Measurements from ENCODE around the gene GRID2.

Gene GRID2

GRCh38 chr4:93116624-93117023 is 812.9 kb downstream of the GRID2 start:
- FAIRE-seq = no peak

- FAIRE-seq = no peak
Observed at GRCh38 chr4:93127489-93127888, 823.7 kb downstream of the GRID2 start.

- FAIRE-seq = no peak
Observed at GRCh38 chr4:93132631-93133030, 828.9 kb downstream of the GRID2 start.

DNA sequence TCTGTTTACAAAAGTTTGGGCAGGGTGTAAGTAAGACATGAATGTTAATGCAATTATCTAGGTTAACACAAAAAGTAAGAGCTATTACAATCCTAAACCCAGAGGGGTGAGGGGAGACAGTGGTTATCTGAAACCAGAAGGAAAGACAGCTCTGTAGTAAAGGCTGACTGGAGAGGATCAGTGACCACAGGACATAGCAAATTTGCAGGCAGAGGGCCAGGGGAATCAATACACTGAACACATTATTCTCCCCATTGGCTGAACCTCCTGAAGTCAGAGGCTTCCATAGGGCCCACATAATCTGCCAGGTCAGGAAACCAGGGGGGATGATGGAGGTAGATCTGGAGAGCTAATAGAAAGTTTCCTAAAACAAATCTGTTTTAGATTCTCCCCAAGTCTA is 835.4 kb downstream of the GRID2 start:
- FAIRE-seq = no peak

- no peak for FAIRE-seq
Observed at GRCh38 chr4:93143902-93144301, 840.1 kb downstream of the GRID2 start.

DNA sequence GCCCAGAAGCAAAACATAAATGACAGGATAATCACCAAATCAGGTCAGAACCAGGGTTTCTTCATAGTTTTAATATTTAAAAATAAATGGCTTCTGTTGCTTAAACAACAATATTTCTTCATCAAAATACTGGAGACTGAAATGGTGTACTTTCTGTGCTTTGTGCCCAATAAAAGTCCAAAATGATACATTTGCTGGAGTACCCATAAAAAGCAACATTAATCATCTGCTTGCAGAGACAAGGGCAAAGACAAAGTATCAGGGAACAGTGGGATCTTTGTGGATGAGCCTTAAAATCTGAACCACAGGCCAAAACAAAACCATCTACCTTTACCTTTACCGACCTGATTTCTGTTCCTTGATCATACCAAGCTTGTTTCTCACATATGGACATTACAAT is 840.9 kb downstream of the GRID2 start:
- no peak for FAIRE-seq

DNA sequence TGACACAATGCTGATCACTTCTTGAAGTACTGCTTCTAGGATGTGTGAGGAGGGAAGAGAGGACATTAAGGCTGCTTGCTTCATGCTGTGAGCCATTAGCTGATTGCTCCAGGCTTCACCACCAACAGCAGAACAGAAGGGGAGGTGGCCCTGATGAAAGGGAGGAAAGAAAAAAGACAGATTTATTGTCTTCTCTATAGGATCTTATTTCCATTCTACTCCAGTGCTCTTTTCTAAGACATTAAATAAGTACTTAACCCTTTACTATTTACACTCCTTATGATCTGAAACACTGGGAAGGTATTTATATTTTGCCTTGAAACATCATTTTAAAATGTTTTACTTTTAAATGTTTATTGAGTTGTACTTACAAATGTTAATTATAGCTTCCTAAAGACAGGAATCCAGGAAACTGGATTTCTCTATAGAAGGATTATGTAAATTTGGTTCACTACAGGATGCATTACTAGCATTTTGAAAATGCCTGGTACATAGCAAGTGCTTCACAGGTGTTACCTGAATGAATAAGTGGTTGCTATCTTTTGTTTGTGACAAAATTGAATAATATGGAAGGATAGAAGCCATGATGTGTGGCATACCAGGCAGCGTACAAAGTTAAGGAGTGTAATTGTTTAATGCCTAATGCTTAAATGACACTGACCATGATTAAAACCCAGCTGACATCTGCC is 843.9 kb downstream of the GRID2 start:
- FAIRE-seq = no peak

- no peak for FAIRE-seq
Observed at GRCh38 chr4:93152491-93152890, 848.7 kb downstream of the GRID2 start.

GRCh38 chr4:93157986-93158385 is 854.2 kb downstream of the GRID2 start:
- no peak for FAIRE-seq

GRCh38 chr4:93168053-93168452 is 864.3 kb downstream of the GRID2 start:
- FAIRE-seq = no peak

DNA sequence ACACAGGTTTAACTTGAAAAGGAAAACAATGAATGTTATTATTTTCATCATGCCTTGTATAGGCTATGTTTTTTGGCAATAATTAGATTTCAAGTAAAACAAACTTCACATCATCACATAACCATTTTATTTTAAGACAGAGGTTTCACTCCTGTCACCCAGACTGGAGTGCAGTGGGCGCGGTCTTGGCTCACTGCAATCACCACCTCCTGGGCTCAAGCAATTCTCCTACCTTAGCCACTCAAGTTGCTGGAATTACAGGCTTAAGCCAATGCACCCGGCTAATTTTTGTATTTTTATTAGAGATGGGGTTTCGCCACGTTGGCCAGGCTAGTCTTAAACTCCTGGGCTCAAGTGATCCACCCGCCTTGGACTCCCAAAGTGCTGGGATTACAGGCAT is 866.2 kb downstream of the GRID2 start:
- no peak for FAIRE-seq

DNA sequence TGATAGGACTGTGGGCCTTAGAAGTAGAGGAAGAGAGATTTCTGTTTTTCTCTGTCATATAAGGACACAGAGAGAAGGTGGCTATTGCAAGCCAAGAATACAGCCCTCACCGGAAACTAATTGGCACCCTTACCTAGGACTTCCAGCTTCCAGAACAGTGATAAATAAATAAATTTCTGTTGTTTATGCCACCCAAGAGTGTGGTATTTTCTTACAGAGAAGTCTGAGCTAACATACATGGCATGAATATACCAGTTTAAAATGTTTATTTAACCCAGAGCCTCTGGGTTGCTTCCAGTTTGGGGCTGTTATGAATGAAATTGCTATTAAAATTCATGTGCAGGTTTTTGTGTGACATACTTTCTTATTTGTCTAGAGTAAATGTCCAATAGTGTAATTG is 870.8 kb downstream of the GRID2 start:
- no peak for FAIRE-seq

DNA sequence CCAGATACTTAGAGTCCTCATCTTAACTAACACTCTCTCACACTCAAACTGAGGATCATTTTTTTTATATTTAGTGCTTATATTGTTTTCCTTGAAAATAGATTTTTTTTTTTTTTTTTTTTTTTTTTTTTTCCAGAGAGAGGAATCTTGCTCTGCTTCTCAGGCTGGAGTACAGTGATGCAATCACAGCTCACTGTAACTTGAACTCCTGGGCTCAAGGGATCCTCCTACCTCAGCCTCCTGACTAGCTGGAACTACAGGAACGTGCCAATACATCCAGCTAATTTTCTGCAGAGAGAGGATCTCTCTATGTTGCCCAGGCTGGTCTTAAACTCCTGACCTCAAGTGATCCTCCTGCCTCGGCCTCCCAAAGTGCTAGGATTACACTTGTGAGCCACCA is 874.5 kb downstream of the GRID2 start:
- no peak for FAIRE-seq

- FAIRE-seq = no peak
Observed at GRCh38 chr4:93179044-93179443, 875.3 kb downstream of the GRID2 start.

- no peak for FAIRE-seq
Observed at GRCh38 chr4:93182722-93183121, 879.0 kb downstream of the GRID2 start.

DNA sequence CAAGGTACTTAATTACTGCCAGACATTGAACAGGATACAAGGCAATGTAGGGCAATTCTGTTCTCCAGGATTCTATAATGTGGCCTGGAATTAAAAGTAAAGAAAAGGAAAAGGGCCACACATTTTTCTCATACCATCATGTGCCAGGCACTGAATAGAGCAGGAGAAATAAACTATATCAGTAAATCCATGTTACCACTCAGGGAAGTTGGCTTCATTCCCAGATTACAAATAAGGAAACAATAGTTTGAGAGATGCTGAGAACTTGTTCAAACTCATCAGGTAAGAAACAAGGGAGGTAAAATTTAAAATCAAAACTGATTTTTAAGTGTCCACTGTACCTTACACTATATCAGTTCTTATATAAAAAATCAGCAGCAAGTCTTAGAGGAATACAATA is 879.8 kb downstream of the GRID2 start:
- no peak for FAIRE-seq

DNA sequence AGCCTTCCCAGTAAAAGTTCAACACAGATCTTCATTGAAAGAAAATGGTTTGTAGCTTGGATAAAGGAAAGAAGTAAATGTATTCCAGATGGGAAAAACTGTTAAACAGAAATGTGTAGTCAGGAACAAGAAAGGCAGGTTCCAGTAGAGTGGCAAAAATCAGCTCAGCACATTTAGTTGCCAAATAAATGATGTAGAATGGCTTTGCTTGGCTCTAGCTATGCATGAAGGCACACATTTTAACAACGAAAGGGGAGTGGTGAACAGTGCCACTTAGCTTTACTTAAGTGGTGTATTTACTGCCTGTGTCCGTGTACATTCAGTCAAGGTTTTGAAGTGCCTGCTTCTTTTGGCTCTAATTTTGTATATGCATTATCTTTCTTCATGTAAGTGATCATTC is 880.3 kb downstream of the GRID2 start:
- no peak for FAIRE-seq

GRCh38 chr4:93186846-93187245 is 883.1 kb downstream of the GRID2 start:
- FAIRE-seq = no peak

GRCh38 chr4:93187466-93187865 is 883.7 kb downstream of the GRID2 start:
- no peak for FAIRE-seq

DNA sequence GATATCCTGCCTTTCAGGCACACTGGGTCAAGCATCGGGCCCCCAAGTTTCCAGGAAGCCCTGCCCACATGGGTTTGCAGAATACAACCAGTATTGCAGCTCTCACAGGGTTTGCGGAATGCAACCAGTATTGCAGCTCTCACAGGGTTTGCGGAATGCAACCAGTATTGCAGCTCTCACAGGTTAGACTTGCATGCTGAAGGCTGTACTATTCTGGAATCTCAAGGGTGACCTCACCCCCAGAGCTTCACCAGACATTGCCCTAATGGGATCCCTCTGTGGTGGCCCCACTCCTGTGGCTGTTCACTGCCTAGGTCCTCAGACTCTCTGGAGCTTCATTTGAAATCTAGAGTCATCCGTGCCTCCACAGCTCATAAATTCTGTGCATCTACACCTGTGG is 884.1 kb downstream of the GRID2 start:
- no peak for FAIRE-seq

DNA sequence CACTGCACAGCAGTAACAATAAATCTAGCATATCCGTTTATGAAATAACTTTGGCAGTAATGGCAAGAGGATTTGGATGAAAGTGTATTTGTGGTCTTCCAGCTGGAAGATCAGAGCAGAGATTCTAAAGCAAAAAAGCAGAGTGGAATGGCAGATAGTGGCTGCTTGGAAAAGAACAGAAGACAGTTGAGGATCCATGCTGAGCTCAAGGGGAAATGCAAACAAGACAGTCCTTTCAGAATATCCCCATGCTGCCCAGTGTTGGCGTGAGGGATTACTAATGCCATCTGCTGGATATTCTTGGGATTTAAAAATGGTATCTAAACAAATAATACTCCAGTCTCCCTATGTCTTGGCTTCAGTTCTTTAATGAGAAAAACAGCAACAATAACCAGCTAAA is 895.7 kb downstream of the GRID2 start:
- FAIRE-seq = no peak

DNA sequence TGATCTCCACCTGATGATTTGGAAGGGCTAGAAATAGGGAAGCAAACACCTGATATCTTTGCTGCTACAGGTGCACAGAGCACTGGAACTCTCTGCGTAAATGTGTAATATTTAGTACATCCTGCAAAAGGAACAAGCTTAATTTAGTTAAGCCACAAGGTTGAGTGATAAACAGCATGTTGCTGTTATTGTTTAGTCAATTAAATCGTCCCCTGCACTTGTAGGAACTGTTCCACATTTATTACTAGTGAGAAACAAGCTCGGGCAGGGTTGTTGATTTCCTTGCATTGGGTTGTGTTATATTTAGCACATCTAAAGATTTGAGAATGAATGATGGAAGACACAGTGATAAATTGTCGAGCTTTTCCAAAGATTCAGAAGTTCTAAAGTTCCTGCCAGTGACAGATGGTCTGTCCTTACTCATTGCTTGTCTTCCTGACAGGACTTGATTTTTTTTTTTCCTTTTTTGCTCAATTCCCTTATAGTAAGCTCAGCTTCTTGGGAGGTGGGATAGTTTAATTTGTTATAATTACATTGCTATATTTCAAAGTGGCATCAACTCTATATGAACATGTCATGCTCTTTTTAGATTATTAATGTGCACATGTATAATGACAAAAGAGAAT is 897.8 kb downstream of the GRID2 start:
- FAIRE-seq = no peak

DNA sequence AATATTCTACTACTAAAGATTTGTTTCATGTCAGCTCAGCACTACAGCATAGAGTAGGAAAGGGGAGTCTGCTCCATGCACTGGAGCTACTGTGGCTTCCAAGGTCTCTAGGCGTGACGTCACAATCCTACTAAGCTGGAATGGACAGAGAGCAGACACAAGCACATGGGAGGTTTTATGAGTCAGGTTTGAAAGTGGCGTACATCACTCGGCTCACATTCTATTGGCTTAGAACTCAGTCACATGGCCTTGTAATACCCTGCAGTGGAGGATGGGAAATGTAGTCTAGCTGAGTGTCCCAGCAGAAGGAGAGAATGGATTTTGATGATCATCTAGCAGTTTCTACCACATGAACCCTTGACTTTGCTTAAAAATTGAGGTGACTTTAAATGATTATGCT is 899.9 kb downstream of the GRID2 start:
- no peak for FAIRE-seq

DNA sequence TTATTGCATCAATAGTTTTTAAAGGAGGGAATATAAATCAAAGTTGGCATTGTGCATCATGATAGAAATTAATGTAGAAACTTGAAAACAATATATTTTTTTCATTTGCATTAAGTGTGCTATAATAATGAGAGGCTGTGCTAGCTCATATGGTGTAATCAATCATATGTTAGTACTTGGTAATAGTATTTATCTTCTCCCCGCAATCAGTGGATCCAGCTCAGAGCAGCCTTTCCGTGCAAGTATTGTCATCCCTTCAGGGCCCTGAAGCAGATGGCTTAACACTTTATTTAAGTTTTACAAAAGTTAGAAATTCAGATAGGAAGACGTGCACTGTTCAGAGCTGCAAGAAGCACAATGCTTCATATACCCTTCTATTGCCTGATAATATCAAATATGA is 908.5 kb downstream of the GRID2 start:
- FAIRE-seq = no peak

GRCh38 chr4:93216646-93217045 is 912.9 kb downstream of the GRID2 start:
- no peak for FAIRE-seq
